DMS 273 treated with DMSO at 0.1 percent for 48 hours (cell line): ENCODE measurements around the gene RAPGEF2.

ENCODE experiments used
- DNase-seq: peaks from one replicate; lab custom pipeline; 2025; lab: John Stamatoyannopoulos, UW

Gene RAPGEF2

DNA sequence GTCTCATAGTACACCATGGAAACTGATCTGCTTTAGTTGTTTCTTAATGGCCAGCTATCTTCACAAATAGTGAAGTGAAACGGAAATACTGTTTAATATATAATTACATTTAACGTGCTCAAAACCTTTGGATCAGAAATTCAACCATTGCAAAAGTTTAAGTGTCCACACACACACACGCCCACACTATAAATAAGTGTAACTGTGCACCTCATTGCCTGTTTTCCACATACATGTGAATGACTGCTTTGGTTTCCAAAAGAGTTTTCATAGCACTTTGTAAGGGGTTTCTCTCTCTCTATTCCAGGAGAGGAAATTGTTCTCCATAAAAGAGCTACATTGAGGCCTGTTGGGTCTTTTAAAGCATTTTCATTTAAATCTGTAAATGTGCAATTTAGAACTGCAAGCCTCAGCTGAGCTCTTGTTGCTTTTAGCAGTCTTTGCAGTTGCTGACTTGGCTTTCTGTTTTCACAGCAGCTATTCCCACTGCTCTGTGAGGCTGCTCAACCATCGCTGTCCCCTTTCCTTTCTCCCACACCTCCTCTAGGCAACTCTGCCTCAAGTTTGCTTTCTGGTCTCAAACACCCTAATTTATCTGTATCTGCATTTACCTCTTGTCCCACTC is 94.5 kb downstream of the RAPGEF2 start:
- DNase-seq: no peak

DNA sequence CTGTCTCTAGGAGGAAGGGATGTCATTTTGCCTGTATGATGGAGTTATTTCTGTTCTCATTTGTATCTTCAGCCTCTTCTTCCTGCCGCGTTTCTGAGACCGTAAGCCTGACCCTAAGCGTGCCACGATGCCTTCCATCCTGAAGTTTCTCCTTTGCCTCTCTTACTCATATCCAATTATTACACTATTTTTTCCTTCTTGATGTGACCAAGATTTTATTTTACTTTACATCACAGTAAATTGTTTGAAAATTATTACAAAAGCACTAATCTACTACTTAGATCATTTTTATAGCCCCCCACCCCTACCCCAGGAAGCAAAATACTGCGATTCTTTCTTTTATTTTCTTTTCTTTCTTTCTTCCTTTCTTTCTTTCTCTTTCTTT is 95.0 kb downstream of the RAPGEF2 start:
- no peak for DNase-seq

DNA sequence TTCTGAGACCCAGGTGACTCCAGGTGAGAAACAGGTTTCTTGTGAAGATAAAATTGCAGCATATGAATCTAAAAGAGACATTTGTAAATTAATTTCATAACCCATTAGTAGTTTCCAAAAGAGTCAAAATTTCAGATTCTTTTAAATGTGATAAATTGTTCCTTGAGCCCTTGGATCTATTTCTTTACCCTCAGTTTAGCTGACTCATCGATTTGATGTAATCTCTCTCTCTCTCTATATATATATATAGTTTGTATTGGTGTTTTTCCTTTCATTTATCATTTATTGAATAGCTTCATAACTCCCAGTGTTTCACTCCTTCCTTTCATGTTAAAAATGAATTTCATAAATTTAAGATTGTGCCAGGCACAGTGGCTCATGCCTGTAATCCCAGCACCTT is 96.9 kb downstream of the RAPGEF2 start:
- no peak for DNase-seq

DNA sequence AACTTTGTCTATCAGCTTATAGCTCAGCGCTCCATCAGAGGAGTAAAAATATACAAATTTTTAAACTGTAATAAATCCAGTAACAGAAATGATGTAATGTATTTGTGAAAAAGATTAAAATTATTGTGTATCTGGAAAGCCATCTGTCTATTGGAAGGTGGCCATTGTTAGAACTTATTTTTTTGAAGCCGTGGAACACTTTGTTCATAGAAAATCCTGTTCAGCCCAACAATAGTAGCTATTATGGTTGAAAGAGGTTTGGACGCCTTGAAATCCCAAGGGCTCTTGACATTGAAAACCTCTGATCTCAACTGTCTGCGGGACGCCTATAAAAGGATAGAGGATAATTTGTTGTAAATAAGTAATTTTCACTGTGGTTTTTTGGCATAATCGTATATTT is 98.3 kb downstream of the RAPGEF2 start:
- no peak for DNase-seq

DNA sequence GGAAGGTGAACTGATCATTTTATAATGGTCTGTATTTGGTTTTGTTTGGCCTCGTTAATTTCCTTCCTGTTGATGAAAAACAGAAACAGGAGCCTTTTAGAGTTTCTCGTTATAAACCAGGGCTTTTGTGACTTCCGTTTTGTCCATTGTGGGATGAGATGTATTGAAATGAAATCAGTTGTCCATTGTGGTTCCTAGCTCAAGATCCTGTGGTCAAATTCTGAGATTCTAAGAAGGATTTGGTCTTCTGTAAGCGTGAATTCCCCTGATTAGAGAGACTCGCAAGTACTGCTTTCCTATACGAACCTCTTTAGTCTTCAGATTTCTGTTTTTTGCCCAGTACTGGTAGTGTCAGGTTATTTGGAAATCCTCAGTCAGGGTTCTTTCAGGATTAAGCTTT is 101.7 kb downstream of the RAPGEF2 start:
- DNase-seq: no peak

DNA sequence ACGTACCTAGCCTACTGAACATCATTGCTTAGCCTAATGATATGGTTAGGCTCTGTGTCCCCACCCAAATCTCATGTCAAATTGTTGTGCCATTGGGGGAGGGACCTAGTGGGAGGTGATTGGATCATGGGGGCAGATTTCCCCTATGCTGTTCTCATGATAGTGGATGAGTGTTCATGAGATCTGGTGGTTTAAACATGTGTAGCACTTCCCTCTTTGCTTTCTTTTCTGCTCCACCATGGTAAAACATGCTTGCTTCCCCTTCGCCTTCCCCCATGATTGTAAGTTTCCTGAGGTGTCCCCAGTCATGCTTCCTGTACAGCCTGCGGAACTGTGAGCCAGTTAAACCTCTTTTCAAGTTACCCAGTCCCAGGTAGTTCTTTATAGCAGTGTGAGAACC is 102.6 kb downstream of the RAPGEF2 start:
- no peak for DNase-seq

DNA sequence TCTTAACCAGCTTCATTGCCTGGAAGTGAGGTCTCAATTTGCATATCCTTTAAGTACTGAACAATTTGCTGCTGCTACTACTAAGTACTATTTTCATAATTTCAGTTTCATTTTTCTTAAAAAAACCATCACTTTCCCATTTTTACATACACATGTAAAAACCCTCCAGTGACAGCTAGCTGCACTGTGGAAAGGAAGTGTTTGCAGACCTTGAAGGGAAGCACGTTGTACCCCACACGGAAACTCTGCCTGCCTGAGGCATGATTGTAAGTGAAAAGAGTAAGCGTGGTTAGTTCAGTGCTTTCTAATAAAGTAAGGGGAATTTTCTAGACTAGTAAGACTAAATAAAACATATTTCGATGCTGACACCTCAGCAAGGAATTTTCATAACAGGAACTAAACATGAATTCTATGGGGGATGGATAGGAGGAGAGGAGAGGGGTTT is 103.6 kb downstream of the RAPGEF2 start:
- no peak for DNase-seq

DNA sequence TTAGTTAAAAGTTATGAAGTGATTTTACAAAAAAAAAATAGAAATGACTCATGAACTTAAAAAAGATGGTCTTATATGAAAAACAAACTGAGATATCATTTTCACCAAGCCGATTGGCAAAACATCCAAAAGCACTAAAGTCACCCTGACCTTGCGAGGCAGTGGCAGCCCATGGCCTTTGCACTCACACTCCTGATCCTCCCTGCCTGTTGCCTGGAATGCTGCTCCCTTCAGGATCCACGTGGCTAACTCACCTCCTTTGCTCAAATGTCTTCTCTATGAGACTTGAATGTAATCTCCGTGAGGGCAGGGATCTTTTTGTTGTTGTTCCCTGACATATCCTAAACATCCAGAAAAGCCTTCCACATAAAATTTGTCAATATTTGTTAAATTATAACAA is 106.4 kb downstream of the RAPGEF2 start:
- no peak for DNase-seq

DNA sequence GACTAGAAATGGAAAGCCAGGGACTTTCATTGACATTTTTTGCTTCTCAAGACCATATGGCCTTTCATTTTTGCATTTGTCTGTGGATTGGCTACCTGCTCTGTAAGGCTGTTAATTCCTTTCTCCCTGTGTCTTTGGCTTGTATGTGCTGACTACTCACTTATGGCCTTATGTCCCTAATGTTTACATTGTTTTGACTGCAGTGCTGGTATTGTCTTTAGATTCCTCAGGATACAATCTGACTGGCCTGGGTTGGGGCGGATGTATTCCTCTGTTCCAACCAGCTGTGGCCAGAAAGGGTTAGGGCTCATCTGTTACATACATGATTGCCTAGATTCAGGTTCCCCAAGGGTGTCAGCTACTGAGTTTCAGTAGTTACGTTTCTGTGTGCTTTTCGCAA is 108.1 kb downstream of the RAPGEF2 start:
- DNase-seq: no peak

DNA sequence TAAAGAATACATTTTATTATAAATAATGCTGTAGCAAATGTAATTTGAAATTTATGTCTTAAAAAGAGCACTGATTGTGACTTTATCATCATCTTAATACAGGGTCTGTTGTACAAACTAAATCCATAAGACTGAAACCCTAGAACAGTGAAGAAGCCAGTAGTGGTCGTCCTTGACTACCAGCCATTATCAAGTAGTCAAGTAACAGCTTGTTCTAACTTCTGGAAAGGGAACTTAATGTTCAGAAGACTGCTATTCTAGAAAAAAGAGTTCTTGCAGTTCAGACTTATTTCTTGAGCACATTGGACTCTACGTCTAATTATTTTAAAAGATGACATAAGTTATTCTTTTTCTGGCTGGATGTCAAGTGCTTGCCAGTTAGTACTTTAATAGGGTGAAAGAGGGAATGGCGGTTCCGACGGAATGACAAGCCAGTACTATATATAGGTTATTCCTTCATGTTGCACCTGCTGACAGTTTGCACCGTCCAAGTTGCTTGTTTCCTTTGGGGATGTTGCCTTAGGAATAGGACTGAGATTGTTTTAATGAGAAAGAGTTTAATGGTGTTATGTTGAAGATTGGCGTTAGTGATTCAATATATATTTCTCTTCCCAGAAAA is 109.9 kb downstream of the RAPGEF2 start:
- DNase-seq: no peak

DNA sequence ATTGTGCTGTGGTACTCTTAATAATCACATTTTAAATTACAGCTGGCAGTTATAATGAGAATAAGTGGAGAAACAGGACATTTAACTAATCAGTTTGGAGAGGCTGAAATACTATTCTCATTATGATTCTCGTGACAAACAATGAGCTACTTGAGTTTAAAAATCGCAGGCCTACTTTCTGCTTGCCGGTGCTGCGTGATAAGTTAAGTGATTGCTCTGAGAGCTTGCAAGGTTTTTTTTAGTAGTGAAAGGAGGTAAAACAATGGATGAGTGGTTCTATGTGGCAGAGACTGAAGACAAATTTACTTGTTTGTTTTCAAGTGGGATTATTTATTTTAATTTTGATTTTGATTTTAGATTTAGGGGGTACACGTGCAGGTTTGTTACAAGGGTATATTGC is 114.0 kb downstream of the RAPGEF2 start:
- DNase-seq: no peak

DNA sequence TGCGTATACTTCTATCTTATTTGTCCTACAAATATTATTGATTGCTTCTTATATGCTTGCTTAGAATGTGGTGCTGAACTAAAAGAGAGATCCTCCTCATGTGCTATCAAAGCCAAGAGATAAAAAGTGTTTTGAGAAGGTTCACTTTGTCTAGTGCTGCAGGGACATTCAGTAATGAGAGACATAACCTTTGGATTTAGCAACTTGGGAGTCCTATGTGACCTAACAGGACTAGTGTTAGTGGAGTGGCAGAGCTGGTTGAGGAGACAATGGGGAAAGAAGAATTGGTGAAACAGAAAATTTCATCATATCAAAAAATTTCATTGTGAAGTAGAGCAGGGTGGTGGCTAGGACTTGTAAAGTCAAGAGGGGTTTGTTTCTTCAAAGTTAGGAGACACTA is 117.0 kb downstream of the RAPGEF2 start:
- DNase-seq: no peak

DNA sequence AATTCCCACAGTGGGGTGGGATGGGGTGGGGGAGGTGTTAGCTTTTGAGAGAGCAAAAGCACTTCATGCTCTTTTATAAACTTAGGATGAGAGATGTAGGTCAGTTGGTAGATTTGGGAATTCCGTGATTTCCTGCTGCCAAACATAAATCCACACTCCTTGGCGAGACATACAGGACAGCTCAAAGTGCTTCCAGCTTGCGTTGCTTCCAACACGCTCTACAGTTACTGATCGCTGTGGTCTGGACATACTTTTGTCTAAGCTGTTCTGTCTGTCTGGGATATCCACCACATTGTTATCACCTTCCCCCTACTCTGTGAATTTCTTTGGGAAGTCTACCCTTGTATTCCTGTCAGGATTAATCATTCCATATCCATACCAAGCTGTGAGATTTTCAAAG is 117.5 kb downstream of the RAPGEF2 start:
- no peak for DNase-seq

DNA sequence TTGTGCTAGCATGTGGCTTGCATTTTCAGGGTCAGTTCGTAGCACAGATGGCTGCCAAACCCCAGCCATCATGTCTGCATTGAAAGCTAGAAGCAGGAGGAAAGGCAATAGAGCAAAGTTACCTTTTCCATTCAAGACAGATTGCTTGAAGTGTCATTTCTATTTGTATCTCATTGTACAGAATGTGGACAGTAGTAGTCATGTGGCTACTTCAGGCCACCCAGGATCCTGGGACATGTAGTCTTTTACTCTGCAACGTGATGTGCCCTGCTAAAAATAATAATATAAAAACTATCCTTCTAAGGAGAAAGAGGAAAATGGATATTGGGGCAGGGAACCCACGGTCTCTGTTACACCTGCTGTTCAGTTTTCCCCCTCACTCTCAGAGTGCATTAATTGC is 118.4 kb downstream of the RAPGEF2 start:
- DNase-seq: no peak

DNA sequence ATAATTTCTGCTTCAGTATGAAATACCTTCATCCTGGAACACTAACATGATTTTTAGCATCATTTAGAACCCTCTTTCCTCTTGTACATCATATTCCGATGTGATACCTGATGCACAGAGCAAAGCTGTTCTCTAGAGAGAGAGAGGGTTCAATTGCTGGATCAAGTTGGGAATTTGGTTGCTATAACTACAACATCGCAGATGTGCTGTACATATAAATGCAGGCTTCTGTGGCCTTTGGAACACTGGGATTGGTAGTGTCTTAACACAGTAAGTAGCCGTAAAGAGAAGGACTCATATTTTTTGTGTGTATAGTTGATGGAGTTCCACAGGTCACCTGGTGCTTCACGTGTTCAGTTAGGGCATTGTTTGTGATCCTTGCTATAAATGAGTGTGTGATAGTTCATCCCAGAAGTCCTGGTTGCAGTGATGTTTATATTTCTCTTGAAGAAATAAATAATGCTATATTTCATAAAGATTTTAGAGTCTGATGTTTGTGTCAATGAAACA is 119.2 kb downstream of the RAPGEF2 start:
- DNase-seq: no peak

DNA sequence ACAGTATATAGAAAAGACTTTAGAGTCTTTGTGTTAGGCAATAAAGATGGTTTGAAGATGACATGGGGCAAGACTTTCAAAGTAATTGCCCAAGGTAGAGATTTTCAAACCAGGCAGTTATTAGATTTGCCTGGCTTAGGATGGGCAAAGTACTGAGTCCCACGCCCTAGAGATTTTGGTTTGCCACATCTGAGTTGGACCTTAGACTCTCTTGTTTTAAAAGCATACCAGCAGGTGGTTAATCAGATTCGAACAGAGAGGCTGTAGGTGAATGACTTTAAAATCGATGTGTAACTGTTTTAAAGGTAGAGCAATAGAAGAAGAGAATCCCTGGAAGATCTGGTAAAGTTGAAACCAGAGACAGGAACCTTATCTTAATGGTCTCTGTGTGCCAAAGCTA is 121.5 kb downstream of the RAPGEF2 start:
- no peak for DNase-seq

DNA sequence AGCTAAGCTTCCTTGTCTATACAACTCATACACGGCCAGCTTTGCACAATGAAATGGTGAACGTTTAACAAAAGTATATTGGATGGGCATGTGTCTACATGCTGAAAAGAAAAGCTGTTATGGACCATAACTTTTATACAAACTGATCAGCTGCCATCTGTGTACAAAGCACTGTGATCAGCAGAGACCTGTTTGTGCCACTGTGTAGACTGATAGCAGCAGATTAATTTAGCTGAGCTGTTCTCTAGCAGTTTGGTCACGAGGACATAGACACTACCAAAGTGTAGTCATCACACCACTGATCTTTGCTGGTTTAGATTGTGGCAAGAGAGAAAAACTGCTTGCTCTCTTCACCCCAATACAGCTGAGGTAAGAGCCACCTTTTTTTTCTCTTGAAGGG is 124.5 kb downstream of the RAPGEF2 start:
- no peak for DNase-seq

DNA sequence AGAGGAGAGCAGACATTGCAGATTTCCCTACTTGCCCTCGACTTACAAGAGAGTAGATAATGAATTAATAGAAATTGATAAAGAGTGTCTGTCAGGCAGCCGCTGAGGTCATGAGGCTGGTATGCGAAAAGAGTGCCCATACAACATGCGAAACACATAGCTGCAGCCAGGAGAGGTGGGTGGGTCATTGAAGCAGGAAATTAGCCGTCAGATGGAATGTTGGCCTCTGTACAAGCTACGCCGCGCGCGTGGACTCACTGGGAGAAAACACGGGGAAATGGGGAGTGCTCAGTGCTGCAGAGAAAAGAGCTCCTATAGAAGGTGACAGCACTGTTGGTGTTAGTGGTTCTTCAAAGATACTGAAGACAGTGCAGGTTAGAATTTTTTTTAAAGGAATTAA is 125.1 kb downstream of the RAPGEF2 start:
- no peak for DNase-seq

DNA sequence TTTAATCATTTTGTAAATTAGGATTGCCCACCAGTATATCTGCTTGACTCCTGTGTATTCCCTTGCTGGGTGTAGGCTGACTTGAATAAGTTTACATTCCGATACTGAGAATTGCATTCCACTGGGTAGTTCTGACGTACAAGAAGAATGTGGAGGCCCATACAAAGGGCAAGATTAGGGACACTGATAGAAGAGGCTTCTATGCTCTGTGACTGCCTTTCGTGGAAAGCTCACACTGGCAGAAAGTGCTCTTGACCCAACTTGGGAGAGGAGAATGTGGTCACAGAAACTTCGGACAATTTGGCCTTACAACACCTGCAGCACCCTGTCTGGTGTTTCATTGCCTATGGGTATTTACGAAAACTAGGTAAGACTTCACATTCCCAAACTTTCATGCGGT is 126.3 kb downstream of the RAPGEF2 start:
- DNase-seq: no peak

DNA sequence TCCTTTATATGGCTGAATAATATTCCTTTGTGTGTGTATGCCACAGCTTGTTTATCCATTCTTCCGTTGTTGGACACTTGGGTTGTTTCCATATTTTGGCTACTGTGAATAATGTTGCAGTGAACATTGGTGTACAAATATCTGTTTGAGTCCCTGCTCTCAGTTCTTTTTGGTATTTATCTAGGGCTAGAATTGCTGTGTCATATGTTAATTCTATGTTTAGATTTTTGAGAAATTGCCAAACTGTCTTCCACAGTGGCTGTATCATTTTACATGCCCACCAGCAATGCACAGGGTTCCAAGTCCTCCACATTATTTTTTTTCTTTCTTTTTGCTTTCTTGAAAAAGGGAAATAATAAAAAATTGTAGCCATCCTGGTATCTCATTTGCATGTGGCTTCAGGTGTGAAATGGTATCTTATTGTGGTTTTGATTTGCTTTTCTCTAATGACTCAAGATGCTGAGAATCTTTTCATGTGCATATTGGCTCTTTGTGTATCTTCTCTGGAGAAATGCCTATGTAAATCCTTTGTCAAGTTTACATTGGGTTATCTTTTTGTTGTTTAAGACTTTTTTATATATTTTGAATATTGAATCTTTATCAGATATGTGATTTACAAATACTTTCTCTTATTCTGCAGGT is 129.7 kb downstream of the RAPGEF2 start:
- DNase-seq: no peak

DNA sequence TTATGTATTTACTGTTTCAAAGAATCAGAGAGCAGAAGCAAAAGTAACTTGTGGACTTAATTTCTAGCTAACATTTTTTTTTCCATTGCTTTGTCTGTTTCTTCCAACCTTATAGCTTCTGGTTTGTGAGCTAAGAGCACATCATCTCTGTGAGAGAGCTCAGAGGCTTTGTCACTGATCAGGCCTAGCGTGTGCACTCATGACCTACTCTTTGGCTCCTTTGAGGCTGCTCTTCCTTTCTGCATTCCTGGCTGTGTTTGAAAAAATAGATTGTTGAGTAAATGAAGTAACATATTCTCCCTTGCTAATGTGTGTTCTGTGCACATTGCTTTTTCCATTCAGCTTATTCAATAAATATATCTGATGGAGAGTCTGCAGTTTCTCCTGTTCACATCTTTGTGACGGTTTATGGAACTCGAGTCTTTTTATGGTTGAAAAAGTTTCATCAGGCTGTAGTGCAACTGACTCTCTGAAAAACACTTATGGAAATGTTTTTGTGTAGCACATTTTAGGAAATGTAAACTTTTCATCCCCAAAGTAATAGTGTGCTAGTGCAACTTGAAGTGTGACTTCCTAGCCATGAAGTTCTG is 133.0 kb downstream of the RAPGEF2 start:
- no peak for DNase-seq

DNA sequence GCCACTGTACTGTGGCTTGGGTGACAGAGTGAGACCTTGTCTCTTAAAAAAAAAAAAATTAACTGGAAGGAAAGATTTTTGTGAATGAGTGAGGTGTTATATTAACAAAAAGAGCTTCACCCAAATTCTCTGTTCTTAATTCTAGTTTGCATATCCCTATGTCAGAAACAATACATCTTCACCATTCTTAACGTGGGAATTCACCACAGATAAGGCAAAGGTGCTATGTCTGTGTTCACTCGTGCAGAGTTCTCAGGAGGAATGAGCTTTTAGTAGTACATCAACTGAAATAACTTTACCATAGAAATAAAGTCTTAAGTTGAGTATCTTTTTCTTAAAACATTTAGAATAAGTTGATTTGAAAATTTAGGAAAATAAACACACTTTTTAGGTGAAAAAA is 135.1 kb downstream of the RAPGEF2 start:
- DNase-seq: no peak

DNA sequence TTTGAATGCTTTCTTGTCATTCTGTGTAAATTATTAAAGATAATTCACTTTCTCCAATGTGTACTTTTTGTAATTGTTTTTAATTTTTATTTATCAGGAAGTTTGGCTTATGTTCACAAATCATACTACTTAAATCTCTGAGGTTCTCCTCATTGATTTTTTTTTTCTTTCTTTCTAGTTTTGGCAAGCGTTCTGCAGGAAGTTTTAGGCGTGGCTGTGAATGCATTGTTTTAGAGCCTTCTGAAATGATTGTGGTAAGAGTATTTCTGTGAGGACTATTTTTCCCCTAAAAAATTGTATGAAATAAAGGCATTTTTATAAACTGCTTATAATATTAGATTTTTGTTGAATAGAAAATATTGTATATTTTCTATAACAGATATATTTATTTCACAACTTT is 135.8 kb downstream of the RAPGEF2 start:
- DNase-seq: no peak
